Measurements from ENCODE around the gene ACER1.

- no peak for TF ChIP-seq CTCF (IDR thresholded peaks at IDR 0.05; ENCODE audit: borderline replicate concordance, extremely low read depth, low read length, poor library complexity, severe bottlenecking)
- TF ChIP-seq EZH2 (IDR thresholded peaks at IDR 0.05; ENCODE audit: borderline replicate concordance, low read depth, low read length, severe bottlenecking), result no peak
These were observed 53.8 kb downstream of the ACER1 start for GRCh38 chr19:6279620-6279930.

Data from DND-41 (cell line).